Activated T-helper 1 cell treated with anti-CD3 and anti-CD28 coated beads, Interleukin-12 subunit alpha, Interleukin-12 subunit beta, Interleukin-2, Interleukin-4 antibody, amounts not matched to agents 30 ng/mL and 10 ng/mL and 1 ng/mL, durations not matched to agents 14 hours and 24 hours and 36 hours (primary cell): ENCODE measurements around the gene ZNF282. TPM values are rescaled to one million over a fixed set of nuclear protein-coding genes. Genes with fewer than 3 reads are reported as not detected.
"Not testable (repeated sequence)": the region's sequence is repeated elsewhere in the genome, so short reads cannot be mapped to it uniquely, and the experiment has no call there.

Source experiments
- DNase-seq: peaks from one replicate; pipeline ENCODE4 v3.0.0; 2021; ENCODE audit warnings: low spot score
- H3K27ac Mint-ChIP-seq: one replicate; pipeline ENCODE4 v1.8.0; 2021; ENCODE audit warnings: mild to moderate bottlenecking, mixed read lengths
- H3K27me3 Mint-ChIP-seq: one replicate; pipeline ENCODE4 v1.8.0; 2022; ENCODE audit warnings: mild to moderate bottlenecking, moderate library complexity, mixed read lengths; ENCODE audit not compliant: insufficient read depth
- H3K36me3 Mint-ChIP-seq: one replicate; pipeline ENCODE4 v1.8.0; 2021; ENCODE audit warnings: low read depth, mixed read lengths
- H3K4me1 Mint-ChIP-seq: one replicate; pipeline ENCODE4 v1.8.0; 2021; ENCODE audit warnings: low read depth, mixed read lengths
- H3K4me3 Mint-ChIP-seq: one replicate; pipeline ENCODE4 v1.8.0; 2021; ENCODE audit warnings: mild to moderate bottlenecking, moderate library complexity, mixed read lengths
- H3K9me3 Mint-ChIP-seq: one replicate; pipeline ENCODE4 v1.8.0; 2021; ENCODE audit warnings: mixed read lengths
- intact Hi-C: fragments of 100-400 bp; cut with micrococcal nuclease; formaldehyde crosslinking; loops from one replicate; pipeline ENCODE4 v1.15.1; 2024
- total RNA-seq: library from RNA; stranded (reverse); gene quantifications from 2 replicates; pipeline ENCODE4 v1.2.3, GENCODE V29; 2022

ZNF282 gene
- total RNA-seq, 1 donor from 2014 or later, result 49.4 TPM

DNA sequence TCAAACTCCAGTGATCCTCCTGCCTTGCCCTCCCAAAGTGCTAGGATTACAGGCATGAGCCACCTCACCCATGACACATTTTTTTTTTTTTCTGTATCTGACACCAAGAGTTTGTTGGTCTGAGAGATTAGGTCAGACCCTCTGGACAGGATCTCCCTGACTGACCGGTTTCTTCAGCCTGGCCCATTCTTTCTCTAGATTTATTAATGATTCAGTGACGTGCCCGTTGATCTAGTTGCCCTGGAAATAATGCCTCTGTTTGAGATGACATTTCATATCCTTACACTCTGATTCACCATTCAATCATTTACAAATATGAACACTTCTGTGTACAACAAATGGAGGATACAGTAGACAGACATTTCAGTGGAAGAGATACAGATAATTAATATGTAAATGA, 42.7 kb downstream of the ZNF282 start:
- no peak overlapping the region for H3K27ac Mint-ChIP-seq
- H3K36me3 Mint-ChIP-seq, result peaks cover 9% of the 10 kb centered on the region
- H3K9me3 Mint-ChIP-seq, result peaks cover 6% of the 10 kb centered on the region
- intact Hi-C loops, result loop anchor here (2.0 kb wide), 2 partner anchors 41 to 111 kb away; partner anchors contain the start of gene ZNF425
- DNase-seq, result no peak
- H3K27me3 Mint-ChIP-seq, result no peaks in the 10 kb centered on the region
- peak overlapping the region; percentile 92 for H3K4me3 Mint-ChIP-seq
- H3K4me1 Mint-ChIP-seq, result peaks cover 26% of the 10 kb centered on the region

DNA sequence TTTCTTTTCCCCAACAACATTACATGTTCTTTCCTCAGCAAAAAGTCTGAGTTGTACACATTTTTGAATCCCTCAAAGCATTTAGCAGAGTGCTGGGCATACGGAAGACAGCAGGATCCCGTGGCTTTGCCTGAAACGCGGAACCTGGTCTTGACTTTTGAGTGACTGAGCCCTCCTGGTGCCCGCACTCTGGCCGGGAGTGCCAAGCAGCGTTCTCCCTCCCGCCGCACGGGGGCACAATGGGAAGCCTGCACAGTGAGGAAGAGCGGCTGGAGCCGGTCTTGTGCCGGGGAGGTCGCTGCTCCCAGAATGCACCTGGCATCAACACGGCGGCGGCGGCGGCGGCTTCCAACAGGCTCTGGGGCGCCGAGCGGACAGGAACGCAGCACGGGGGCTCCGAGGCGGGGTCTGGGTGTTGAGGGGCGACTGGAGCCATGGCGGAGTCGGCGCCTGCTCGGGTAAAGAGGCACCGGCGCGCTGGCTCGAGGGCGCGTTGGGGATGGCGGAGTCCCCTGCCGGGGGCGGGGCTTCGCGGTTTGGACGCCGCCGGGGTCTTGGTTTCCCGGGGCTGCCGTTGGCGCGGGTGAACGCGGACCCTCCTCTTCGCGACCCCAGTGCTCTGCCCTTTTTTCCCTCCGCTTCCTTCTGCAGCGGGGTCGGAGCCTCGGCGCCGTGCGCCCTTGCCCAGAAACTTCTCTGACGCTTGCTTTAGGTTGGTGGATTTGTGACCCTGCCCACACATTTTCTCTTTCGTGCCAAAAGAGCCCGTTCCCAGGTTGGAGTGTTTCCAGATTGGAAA, 44.2 kb downstream of the ZNF282 start, which contains the start of gene ZNF212:
TSS of gene ZNF212 (plus strand) at position 307 of the 799 bp plus-strand sequence. CDS start at position 435, 128 bp downstream.
- Mint-ChIP-seq H3K27me3 (no peaks in the 10 kb centered on the region), H3K36me3 (peaks cover 9% of the 10 kb centered on the region), H3K27ac (peak within 1 kb of the TSS; percentile 81), H3K9me3 (peaks cover 6% of the 10 kb centered on the region), H3K4me3 (peak within 1 kb of the TSS; percentile 92), H3K4me1 (peaks cover 27% of the 10 kb centered on the region)
- DNase-seq, result peak; percentile 84
- intact Hi-C loops, result loop anchor here (1.0 to 2.0 kb wide), 7 partner anchors 9 to 259 kb away; partner anchors contain the start of genes ZNF425 and ZNF783

DNA sequence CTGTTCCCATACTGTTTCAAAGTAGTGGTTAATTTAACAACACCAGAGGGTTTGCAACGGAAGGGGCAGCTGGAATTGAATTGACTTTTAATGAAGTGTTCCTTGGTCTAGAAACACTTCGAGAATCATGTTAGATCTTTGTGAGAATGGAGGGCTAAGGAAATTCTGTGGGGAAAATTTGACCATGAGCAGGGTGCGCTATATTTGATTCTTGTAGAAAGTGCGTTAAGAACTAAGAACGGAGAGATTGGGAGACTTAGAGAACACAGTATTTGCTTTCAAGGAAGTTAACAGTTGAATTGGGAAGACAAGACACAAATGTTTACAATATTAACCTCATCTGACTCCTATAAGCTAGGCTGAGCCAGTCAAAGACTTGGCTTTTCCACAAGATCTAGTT, 45.3 kb downstream of the ZNF282 start:
- Mint-ChIP-seq H3K4me1 (peaks cover 33% of the 10 kb centered on the region), H3K9me3 (peaks cover 6% of the 10 kb centered on the region), H3K27me3 (no peaks in the 10 kb centered on the region), H3K4me3 (peak overlapping the region; percentile 92), H3K27ac (peak overlapping the region; percentile 14), H3K36me3 (peaks cover 9% of the 10 kb centered on the region)
- intact Hi-C loops, result no loop called here
- DNase-seq, result no peak

DNA sequence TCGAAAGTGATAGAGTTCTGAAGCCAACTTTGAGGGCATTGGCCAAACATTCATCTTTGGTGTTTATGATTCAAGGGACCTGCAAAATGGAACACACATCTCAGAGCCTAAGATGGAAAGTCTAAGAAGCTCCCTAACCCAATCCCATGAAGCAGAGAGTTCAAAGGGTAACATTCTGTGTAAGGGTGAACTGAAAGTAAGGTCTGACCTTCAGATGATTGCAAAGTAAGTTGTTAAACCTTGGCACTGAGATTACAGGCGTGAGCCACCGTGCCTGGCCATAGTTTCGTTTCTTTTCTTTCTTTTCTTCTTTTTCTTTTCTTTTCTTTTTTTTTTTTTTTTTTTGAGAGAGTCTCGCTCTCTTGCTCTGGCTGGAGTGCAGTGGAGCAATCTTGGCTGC, 46.4 kb downstream of the ZNF282 start:
- H3K9me3 Mint-ChIP-seq, result peaks cover 6% of the 10 kb centered on the region
- intact Hi-C loops, result no loop called here
- peaks cover 14% of the 10 kb centered on the region for H3K36me3 Mint-ChIP-seq
- peaks cover 39% of the 10 kb centered on the region for H3K4me1 Mint-ChIP-seq
- no peaks in the 10 kb centered on the region for H3K27me3 Mint-ChIP-seq
- DNase-seq, result no peak
- no peak overlapping the region for H3K27ac Mint-ChIP-seq
- H3K4me3 Mint-ChIP-seq, result peak overlapping the region; percentile 62

DNA sequence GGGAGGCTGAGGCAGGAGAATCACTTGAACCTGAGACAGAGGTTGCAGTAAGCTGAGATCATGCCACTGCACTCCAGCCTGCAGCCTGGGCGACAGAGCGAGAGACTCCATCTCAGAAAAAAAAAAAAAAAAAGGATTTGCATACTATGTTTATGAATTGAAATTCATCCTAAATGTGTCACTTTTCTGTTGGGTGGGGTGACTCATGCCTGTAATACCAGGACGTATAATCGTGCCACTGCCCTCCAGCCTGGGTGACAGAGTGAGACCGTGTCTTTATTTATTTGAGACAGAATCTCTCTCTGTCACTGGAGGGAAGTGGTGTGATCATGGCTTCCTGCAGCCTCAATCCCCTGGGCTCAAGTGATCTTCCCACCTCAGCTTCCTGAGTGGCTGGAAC, 49.9 kb downstream of the ZNF282 start:
- intact Hi-C loops, result loop anchor here (5.0 kb wide), 2 partner anchors 38 to 98 kb away; partner anchors contain the start of gene ZNF398
- H3K27ac Mint-ChIP-seq, result peak overlapping the region; percentile 80
- DNase-seq, result no peak
- H3K4me1 Mint-ChIP-seq, result peaks cover 47% of the 10 kb centered on the region
- H3K36me3 Mint-ChIP-seq, result peaks cover 22% of the 10 kb centered on the region
- peaks cover 6% of the 10 kb centered on the region for H3K9me3 Mint-ChIP-seq
- H3K27me3 Mint-ChIP-seq, result no peaks in the 10 kb centered on the region
- no peak overlapping the region for H3K4me3 Mint-ChIP-seq

DNA sequence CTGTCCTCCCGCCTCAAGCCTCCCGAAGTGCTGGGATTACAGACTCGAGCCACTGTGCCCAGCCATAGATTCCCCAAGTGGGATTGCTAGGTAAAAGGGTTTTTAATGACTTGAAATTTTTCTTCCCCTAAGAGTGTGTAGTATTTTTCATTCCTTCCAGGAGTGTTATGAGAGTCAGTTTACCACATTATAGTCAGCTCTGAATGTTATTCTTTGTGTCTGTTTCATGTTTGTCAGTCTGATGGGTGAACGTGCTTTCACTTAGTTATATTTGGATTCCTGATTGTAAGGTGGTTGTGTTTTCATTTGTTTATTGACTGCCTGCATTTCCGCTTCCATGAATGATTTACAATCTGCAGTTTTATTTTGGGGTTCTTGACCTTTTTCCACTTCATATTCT, 50.4 kb downstream of the ZNF282 start:
- intact Hi-C loops, result loop anchor here (5.0 kb wide), 2 partner anchors 38 to 98 kb away; partner anchors contain the start of gene ZNF398
- Mint-ChIP-seq H3K36me3 (peaks cover 18% of the 10 kb centered on the region), H3K4me3 (no peak overlapping the region), H3K27ac (peak overlapping the region; percentile 80), H3K27me3 (no peaks in the 10 kb centered on the region), H3K9me3 (peaks cover 6% of the 10 kb centered on the region), H3K4me1 (peaks cover 42% of the 10 kb centered on the region)
- no peak for DNase-seq

DNA sequence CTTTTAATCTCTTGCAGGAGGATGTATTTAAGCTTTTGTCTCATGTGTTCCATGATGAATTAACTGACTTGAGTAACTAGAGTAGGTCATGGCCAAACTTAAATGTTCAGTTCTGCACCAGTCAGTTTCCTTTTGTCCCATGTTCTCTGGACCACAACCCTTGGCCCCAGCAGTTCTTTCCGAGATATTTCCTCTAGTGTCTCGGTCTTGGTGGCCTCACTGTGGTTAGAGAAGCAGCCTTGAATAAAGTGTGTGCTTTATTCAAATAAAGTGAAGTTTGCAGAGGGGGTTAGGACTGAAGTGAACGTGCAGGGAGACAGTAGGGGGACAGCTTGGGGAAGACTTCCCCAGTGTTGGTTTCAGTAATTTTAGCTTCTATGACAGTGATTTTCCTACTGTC, 53.4 kb downstream of the ZNF282 start:
- H3K36me3 Mint-ChIP-seq, result peaks cover 22% of the 10 kb centered on the region
- peak overlapping the region; percentile 87 for H3K27ac Mint-ChIP-seq
- H3K9me3 Mint-ChIP-seq, result no peaks in the 10 kb centered on the region
- H3K4me3 Mint-ChIP-seq, result peak overlapping the region; percentile 15
- peaks cover 34% of the 10 kb centered on the region for H3K4me1 Mint-ChIP-seq
- no peaks in the 10 kb centered on the region for H3K27me3 Mint-ChIP-seq
- no peak for DNase-seq
- intact Hi-C loops, result loop anchor here (1.0 to 5.0 kb wide), 4 partner anchors 9 to 101 kb away; partner anchors contain the start of genes ZNF212 and ZNF398

DNA sequence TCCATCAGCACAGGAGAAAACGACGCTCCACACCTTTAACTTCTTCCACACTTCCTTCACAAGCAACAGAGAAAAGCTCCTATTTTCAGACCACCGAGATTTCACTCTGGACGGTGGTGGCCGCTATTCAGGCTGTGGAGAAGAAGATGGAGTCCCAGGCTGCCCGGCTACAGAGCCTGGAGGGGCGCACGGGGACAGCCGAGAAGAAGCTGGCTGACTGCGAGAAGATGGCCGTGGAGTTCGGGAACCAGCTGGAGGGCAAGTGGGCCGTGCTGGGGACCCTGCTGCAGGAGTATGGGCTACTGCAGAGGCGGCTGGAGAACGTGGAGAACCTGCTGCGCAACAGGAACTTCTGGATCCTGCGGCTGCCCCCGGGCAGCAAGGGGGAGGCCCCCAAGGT, 54.8 kb downstream of the ZNF282 start:
- H3K9me3 Mint-ChIP-seq, DNase-seq, intact Hi-C loops, H3K4me3 Mint-ChIP-seq, H3K27ac Mint-ChIP-seq, H3K27me3 Mint-ChIP-seq: not testable (repeated sequence)
- Mint-ChIP-seq H3K4me1 (peaks cover 29% of the 10 kb centered on the region), H3K36me3 (peaks cover 27% of the 10 kb centered on the region)

DNA sequence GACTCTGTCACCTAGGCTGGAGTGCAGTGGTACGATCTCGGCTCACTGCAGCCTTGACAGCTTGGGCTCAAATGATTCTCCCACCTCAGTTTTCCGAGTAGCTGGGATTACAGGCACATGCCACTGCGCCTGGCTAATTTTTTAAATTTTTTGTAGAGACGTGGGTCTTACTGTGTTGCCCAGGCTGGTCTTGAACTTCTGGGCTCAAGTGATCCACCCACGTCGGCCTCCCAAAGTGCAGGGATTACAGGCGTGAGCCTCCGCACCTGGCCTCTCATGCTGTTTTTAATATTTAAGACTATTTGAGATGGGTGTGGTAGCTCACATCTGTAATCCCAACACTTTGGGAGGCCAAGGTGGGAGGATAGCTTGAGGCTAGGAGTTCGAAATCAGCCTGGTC, 56.2 kb downstream of the ZNF282 start:
- peaks cover 30% of the 10 kb centered on the region for H3K36me3 Mint-ChIP-seq

DNA sequence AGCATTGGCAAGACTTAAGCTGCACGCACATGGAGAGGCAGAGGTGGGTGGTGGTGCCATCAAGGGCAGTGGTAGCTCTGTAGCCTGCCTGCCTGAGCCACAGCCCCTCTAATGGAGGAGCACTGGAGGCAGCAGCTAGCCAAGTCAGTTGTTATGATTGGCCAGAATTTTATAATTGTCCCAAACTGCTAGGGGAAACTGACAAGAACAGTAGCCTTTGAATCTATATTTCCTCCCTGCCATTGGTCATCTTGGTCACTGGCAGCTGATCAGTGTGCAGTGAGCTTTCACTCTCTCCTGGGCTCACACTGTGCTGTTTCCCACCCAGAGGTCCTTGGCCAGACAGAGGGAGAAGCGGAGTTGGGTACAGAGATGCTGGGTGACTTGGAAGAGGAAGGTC, 57.0 kb downstream of the ZNF282 start:
- Mint-ChIP-seq H3K27ac (no peak overlapping the region), H3K36me3 (peaks cover 30% of the 10 kb centered on the region)
- intact Hi-C loops, result no loop called here

More for the DNA sequence above, 56.2 kb downstream of the ZNF282 start:
- H3K27ac Mint-ChIP-seq, H3K27me3 Mint-ChIP-seq, intact Hi-C loops, H3K4me3 Mint-ChIP-seq, H3K9me3 Mint-ChIP-seq, DNase-seq: not testable (repeated sequence)
- H3K4me1 Mint-ChIP-seq, result peaks cover 21% of the 10 kb centered on the region

DNA sequence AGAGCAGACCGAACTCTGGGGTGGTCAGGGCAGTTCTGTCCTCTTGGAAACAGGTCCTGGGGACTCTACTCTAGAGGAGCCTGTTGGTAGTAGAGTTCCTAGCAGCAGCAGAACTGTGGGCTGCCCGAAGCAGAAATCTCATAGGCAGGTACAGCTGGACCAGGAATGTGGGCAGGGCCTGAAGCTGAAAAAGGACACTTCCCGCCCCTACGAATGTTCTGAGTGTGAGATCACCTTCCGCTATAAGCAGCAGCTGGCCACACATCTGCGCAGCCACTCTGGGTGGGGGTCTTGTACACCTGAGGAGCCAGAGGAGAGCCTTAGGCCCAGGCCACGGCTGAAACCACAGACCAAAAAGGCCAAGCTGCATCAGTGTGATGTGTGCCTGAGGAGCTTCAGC, 58.3 kb downstream of the ZNF282 start:
- peaks cover 8% of the 10 kb centered on the region for H3K4me1 Mint-ChIP-seq
- H3K27ac Mint-ChIP-seq, result no peak overlapping the region
- H3K27me3 Mint-ChIP-seq, result no peaks in the 10 kb centered on the region
- H3K4me3 Mint-ChIP-seq, result no peak overlapping the region
- H3K9me3 Mint-ChIP-seq, result no peaks in the 10 kb centered on the region
- intact Hi-C loops, result no loop called here
- H3K36me3 Mint-ChIP-seq, result peaks cover 24% of the 10 kb centered on the region
- DNase-seq, result no peak

More for the DNA sequence above, 57.0 kb downstream of the ZNF282 start:
- Mint-ChIP-seq H3K9me3 (no peaks in the 10 kb centered on the region), H3K27me3 (no peaks in the 10 kb centered on the region), H3K4me1 (peaks cover 21% of the 10 kb centered on the region), H3K4me3 (no peak overlapping the region)
- no peak for DNase-seq

DNA sequence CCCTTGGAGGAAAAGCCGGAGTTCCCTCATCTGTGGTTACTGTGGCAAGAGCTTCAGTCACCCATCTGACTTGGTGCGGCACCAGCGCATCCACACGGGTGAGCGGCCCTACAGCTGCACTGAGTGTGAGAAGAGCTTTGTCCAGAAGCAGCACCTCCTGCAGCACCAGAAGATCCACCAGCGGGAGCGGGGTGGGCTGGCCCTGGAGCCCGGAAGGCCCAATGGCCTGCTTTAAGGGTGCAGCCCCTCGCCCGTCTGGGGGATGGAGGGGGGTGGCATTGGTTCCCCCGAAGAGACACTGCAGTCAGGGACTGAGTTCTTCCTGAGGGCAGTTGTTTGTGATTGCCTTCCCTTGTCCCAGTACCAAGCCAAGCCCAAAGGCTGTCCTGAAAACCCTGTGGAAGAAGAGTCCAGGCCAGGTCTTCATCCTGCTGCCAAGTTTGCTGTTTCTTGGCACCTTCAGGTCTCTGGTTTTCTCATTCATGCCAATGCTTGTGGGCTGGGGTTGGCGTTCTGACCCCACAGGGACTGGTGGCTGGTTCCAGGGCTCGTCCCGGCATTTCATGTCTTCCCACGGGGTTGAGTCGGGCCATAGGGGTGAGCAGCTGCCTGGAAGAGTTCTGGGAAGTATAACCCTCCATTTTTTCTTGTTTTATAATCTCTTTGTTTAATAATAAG, 59.0 kb downstream of the ZNF282 start:
- H3K27me3 Mint-ChIP-seq, result no peaks in the 10 kb centered on the region
- intact Hi-C loops, result no loop called here

DNA sequence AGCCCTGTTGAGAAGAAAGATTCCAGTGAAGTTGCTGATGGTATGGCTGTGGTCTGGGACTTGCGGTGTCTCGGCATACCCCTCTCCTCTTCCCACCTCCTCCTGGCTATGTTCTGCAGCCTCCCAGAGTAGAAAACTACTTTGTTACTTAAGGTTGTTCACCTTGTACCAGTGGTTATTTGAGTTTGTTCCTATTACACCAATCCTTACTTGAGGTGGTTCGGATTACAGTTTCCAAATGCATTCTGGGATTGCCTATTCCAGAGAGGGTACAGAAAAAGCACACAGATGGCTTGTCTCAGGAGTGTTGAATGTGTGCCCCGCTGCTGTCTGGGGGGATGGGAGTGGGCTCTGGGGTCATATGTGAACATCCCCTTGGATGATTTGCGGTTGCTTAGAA, 59.8 kb downstream of the ZNF282 start:
- no peak overlapping the region for H3K27ac Mint-ChIP-seq
- intact Hi-C loops, result no loop called here
- no peak overlapping the region for H3K4me3 Mint-ChIP-seq
- H3K36me3 Mint-ChIP-seq, result peaks cover 22% of the 10 kb centered on the region
- H3K4me1 Mint-ChIP-seq, result peaks cover under 1% of the 10 kb centered on the region
- H3K27me3 Mint-ChIP-seq, result no peaks in the 10 kb centered on the region
- H3K9me3 Mint-ChIP-seq, result no peaks in the 10 kb centered on the region
- no peak for DNase-seq

More for the DNA sequence above, 59.0 kb downstream of the ZNF282 start:
- H3K27ac Mint-ChIP-seq, result no peak overlapping the region
- no peak overlapping the region for H3K4me3 Mint-ChIP-seq
- H3K36me3 Mint-ChIP-seq, result peaks cover 22% of the 10 kb centered on the region
- no peak for DNase-seq
- H3K4me1 Mint-ChIP-seq, result peaks cover 2% of the 10 kb centered on the region
- H3K9me3 Mint-ChIP-seq, result no peaks in the 10 kb centered on the region
